HEK293T (cell line): ENCODE measurements around the gene JAKMIP2.

Experiments
- ARNT ChIP-seq: fragments of 450-650 bp; IDR thresholded peaks from 2 replicates; pipeline ENCODE4 v1.6.1; 2017; ENCODE audit warnings: mild to moderate bottlenecking
- BHLHE40 ChIP-seq: fragments of 450-650 bp; IDR thresholded peaks from 2 replicates; pipeline ENCODE4 v1.6.1; 2016; ENCODE audit warnings: mild to moderate bottlenecking, moderate library complexity, borderline replicate concordance
- CTBP1 ChIP-seq: fragments of 450-650 bp; IDR thresholded peaks from 2 replicates; pipeline ENCODE4 v1.6.1; 2016; ENCODE audit warnings: borderline replicate concordance
- ELF4 ChIP-seq: fragments of 450-650 bp; IDR thresholded peaks from 2 replicates; pipeline ENCODE4 v1.6.1; 2017; ENCODE audit warnings: antibody characterized with exemption
- FOXA1 ChIP-seq: fragments of 450-650 bp; IDR thresholded peaks from 2 replicates; pipeline ENCODE4 v1.6.1; 2016; ENCODE audit warnings: mild to moderate bottlenecking
- FOXM1 ChIP-seq: fragments of 450-650 bp; IDR thresholded peaks from 2 replicates; pipeline ENCODE4 v1.6.1; 2017; ENCODE audit warnings: mild to moderate bottlenecking, borderline replicate concordance
- LEF1 ChIP-seq: fragments of 450-650 bp; IDR thresholded peaks from 2 replicates; pipeline ENCODE4 v1.6.1; 2017; ENCODE audit warnings: mild to moderate bottlenecking, borderline replicate concordance
- NFRKB ChIP-seq: fragments of 450-650 bp; IDR thresholded peaks from 2 replicates; pipeline ENCODE4 v1.6.1; 2016; ENCODE audit warnings: mild to moderate bottlenecking, moderate library complexity
- SP1 ChIP-seq: fragments of 450-650 bp; IDR thresholded peaks from 2 replicates; pipeline ENCODE4 v1.6.1; 2017
- TARDBP ChIP-seq: fragments of 450-650 bp; IDR thresholded peaks from 2 replicates; pipeline ENCODE4 v1.6.1; 2016
- ZNF384 ChIP-seq: fragments of 450-650 bp; IDR thresholded peaks from 2 replicates; pipeline ENCODE4 v1.6.1; 2016
- TF ChIP-seq, protein P1 (sequence below): fragments of 450-650 bp; IDR thresholded peaks from 2 replicates; pipeline ENCODE4 v1.6.1; 2016

DNA sequence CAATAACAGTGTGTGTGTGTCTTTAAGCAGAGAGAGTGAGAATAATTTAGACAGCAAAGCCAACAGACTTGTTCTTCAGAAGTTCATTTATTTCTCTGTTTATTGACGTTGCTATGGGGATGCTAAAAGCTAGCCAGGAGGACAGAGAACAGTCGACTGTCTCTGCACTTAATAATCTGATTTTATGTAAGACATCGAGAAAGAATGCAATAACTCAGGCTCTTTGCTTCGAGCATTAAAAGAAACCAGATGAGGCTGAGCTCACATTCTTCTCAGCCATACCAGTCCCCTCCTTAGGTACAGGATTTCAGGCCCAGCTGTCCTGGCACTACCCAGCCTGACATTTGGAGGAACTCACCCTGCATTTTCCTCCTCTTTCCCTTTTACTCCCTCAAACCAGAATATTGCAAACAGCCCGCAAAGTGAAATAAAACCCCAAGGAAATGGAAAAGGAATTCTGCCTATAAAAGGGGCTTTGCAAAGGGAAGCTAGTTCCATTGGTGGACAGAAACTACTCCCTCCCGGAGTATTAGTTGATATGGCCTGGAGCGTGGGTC lies 228.2 kb downstream of the JAKMIP2 start:
- TF ChIP-seq BHLHE40 (no peak), FOXM1 (no peak), ELF4 (no peak), TARDBP (no peak), CTBP1 (no peak), FOXA1 (no peak), ZNF384 (no peak), LEF1 (no peak), NFRKB (no peak), SP1 (no peak), ARNT (no peak)
- TF ChIP-seq, protein P1, sequence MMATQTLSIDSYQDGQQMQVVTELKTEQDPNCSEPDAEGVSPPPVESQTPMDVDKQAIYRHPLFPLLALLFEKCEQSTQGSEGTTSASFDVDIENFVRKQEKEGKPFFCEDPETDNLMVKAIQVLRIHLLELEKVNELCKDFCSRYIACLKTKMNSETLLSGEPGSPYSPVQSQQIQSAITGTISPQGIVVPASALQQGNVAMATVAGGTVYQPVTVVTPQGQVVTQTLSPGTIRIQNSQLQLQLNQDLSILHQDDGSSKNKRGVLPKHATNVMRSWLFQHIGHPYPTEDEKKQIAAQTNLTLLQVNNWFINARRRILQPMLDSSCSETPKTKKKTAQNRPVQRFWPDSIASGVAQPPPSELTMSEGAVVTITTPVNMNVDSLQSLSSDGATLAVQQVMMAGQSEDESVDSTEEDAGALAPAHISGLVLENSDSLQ: no peak
